Neutrophil (primary cell): ENCODE data around the gene GALK1.

Experiments
- H3K27ac ChIP-seq: fragments of 200-600 bp; sonication (generic); 2 replicates; pipeline ENCODE4 v1.5.1; 2016; ENCODE audit warnings: mild to moderate bottlenecking, moderate library complexity
- H3K27me3 ChIP-seq: fragments of 200-600 bp; sonication (generic); 2 replicates; pipeline ENCODE4 v1.6.0; 2016; ENCODE audit warnings: mild to moderate bottlenecking
- H3K36me3 ChIP-seq: fragments of 200-600 bp; sonication (generic); 2 replicates; pipeline ENCODE4 v1.5.1; 2017
- H3K4me1 ChIP-seq, 2 experiments: fragments of 200-600 bp in 1 of 2; sonication (generic) in 1 of 2; 1 replicate in 1 of 2; 2 replicates in 1 of 2; pipeline versions ENCODE4 v1.5.1 to v1.6.1; 2013 to 2016; ENCODE audit warnings: low read depth in 1 of 2, low read length in 1 of 2, mild to moderate bottlenecking in 1 of 2, moderate library complexity in 1 of 2; ENCODE audit not compliant: control insufficient read depth in 1 of 2, insufficient read depth in 1 of 2
- H3K4me3 ChIP-seq, 2 experiments: fragments of 200-600 bp in 1 of 2; sonication (generic) in 1 of 2; 1 replicate in 1 of 2; 2 replicates in 1 of 2; pipeline ENCODE4 v1.5.1; 2013 to 2016; ENCODE audit warnings: low read depth in 1 of 2, low read length in 1 of 2, mild to moderate bottlenecking in 1 of 2, moderate library complexity in 1 of 2
- H3K9me3 ChIP-seq: fragments of 200-600 bp; sonication (generic); 2 replicates; pipeline ENCODE4 v1.5.1; 2016
- TF ChIP-seq, protein P1 (sequence below): fragments of 200-600 bp; sonication (generic); IDR thresholded peaks from 2 replicates; pipeline ENCODE4 v1.5.1; 2016; ENCODE audit warnings: antibody characterized with exemption

Gene GALK1

DNA sequence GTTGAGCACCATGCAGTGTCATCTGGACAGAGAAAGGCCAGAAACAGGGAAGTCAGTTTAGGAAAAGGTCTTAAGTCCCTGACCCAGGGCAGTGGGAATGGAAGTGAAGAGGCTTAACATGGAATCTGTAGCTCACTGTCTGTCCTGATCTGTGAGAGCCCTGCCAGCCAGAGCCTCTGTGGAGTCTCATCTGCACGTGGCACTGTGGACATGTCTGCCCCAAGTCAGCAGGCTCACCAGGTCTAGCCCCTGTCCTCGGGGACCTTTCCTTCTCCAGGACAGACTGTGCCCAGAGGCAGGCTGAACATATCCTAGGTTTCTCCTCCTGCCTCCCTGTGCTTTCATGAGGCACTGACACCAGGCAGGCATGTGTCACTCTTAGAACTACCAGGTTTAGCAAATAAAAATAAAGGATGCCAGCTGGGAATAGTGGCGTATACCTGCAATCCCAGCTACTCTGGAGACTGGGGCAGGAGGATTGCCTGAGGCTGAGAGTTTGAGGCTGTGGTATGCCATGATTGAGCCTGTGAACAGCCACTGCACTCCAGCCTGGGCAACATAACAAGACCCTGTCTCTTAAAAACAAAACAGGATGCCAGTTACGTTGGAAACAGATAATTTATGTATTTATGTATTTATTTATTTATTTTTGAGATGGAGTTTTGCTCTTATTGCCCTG, 42.0 kb upstream of the GALK1 start:
- TF ChIP-seq, protein P1, sequence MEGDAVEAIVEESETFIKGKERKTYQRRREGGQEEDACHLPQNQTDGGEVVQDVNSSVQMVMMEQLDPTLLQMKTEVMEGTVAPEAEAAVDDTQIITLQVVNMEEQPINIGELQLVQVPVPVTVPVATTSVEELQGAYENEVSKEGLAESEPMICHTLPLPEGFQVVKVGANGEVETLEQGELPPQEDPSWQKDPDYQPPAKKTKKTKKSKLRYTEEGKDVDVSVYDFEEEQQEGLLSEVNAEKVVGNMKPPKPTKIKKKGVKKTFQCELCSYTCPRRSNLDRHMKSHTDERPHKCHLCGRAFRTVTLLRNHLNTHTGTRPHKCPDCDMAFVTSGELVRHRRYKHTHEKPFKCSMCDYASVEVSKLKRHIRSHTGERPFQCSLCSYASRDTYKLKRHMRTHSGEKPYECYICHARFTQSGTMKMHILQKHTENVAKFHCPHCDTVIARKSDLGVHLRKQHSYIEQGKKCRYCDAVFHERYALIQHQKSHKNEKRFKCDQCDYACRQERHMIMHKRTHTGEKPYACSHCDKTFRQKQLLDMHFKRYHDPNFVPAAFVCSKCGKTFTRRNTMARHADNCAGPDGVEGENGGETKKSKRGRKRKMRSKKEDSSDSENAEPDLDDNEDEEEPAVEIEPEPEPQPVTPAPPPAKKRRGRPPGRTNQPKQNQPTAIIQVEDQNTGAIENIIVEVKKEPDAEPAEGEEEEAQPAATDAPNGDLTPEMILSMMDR: no peak
- Histone ChIP-seq H3K4me3 (no peak overlapping the region), H3K36me3 (peaks cover 22% of the 10 kb centered on the region), H3K4me1 (no peaks in the 10 kb centered on the region), H3K9me3 (no peaks in the 10 kb centered on the region), H3K27me3 (no peaks in the 10 kb centered on the region), H3K27ac (no peak overlapping the region)

DNA sequence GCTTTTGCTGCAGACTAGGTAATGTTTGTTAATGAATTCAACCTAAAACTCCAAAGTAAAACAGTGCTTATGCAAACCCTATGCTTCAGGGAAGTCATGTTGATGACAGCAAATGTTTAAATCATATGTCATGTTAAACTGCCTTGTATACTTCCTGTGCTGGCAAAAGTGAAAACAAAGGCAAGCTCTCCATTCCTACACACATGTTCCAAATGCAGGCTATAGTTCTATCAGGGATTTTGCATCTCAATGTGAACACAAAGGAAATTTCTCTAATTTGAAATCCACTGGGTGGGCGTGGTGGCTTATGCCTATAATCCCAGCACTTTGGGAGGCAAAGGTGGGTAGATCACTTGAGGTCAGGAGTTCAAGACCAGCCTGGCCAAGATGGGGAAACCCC, 38.9 kb upstream of the GALK1 start:
- H3K4me3 ChIP-seq: no peak overlapping the region
- H3K27ac ChIP-seq: no peak overlapping the region
- TF ChIP-seq, protein P1: no peak
- H3K4me1 ChIP-seq: no peaks in the 10 kb centered on the region
- no peaks in the 10 kb centered on the region for H3K9me3 ChIP-seq
- H3K36me3 ChIP-seq: peaks cover 4% of the 10 kb centered on the region
- no peaks in the 10 kb centered on the region for H3K27me3 ChIP-seq

DNA sequence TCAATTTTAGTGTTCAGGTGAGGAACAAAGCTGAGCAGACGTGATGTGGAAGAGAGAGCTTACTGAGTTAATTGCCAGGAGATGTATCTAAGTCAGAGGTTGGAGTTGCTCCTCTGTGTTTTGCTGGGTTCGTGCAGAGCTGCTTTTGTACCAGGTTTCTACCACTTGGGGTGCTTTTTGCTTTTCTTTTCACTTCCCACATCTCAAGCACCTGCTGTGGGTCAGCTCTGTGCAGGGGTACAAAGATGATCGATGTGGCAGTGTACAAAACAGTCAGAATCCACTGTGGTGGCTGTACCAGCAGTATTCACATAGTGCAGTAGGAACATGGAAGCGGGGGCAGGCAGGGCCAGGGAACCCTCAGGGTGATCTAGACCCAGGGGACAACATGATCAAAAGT, 34.4 kb upstream of the GALK1 start:
- H3K4me3 ChIP-seq: no peak overlapping the region
- H3K27me3 ChIP-seq: no peaks in the 10 kb centered on the region
- H3K9me3 ChIP-seq: no peaks in the 10 kb centered on the region
- H3K36me3 ChIP-seq: peaks cover 4% of the 10 kb centered on the region
- no peaks in the 10 kb centered on the region for H3K4me1 ChIP-seq
- TF ChIP-seq, protein P1: no peak
- no peak overlapping the region for H3K27ac ChIP-seq

DNA sequence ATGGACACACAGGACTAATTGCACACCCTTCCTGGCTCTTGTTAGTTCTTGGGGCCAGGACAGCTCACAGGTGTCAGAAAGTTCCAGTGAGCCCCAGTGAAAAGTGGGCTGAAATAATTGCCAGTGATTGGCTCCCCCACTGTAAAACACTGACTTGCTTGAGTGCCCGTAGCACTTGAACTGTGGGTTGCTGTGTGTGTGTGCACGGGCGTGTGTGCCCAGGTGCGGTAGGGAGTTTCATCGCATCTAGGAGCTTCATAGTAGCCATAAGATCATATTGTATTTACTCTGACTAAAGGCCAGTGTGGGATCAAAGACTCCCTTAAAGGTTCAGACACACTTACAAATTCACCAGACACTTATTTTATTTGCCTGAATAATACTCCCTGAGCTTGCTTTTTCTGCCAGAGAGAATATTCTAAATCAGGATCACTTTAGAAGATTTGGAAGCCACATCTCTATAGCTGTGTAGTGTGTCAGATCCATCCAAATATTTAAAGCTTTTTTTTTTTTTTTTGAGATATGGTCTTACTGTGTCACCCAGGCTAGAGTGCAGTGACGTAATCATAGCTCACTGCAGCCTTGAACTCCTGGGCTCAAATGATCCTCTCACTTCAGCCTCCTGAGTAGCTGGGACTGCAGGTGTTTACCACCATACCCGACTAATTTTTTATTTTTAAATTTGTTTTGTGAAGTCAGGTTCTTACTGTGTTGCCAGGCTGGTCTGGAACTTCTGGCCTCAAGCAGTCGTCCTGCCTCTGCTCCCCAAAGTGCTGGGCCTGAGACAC, 31.0 kb upstream of the GALK1 start:
- no peak overlapping the region for H3K27ac ChIP-seq

DNA sequence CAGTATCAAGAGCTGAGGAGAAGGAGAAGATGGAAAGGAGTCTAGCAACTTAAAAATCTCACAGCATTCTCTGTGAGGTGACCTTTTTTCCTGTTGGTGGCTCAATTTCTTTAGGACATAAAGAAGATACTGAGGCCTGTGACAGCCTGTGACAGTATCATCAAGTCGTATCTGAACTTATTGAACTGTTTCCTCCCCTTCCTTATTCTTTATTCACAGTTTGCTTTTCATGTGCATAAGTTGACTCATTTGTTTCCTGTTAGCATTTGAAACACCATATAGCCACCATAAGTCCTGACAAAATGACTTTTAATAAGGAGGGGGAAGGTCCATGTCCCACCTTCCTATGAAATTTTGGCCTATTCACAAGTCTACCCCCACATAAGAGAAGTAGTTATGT, 28.5 kb upstream of the GALK1 start:
- Histone ChIP-seq H3K27ac (no peak overlapping the region), H3K9me3 (no peaks in the 10 kb centered on the region), H3K36me3 (peaks cover 3% of the 10 kb centered on the region), H3K4me3 (no peak overlapping the region), H3K4me1 (no peaks in the 10 kb centered on the region), H3K27me3 (no peaks in the 10 kb centered on the region)
- TF ChIP-seq, protein P1: no peak

More for the DNA sequence above, 31.0 kb upstream of the GALK1 start:
- TF ChIP-seq, protein P1: no peak
- Histone ChIP-seq H3K9me3 (no peaks in the 10 kb centered on the region), H3K27me3 (no peaks in the 10 kb centered on the region), H3K4me3 (no peak overlapping the region), H3K4me1 (no peaks in the 10 kb centered on the region), H3K36me3 (peaks cover 7% of the 10 kb centered on the region)
